Keratinocyte (primary cell): ENCODE data around the gene ACVR2B. TPM values are rescaled to one million over a fixed set of nuclear protein-coding genes. Genes with fewer than 3 reads are reported as not detected.

Source experiments
- DNase-seq: peaks from one replicate; pipeline ENCODE4 v3.0.0-alpha.2; 2011; ENCODE audit warnings: low read depth, missing footprints, low spot score
- FAIRE-seq: peaks from 2 replicates; lab custom pipeline; 2011; peaks lifted over from hg19 to GRCh38; lab: Jason Lieb, UNC
- H2AFZ ChIP-seq: 2 replicates; pipeline ENCODE4 v1.6.0; 2012; ENCODE audit warnings: low read length, control low read depth, inconsistent platforms; ENCODE audit not compliant: control insufficient read depth
- H3K27ac ChIP-seq: 2 replicates; pipeline ENCODE4 v1.5.1; 2011; ENCODE audit warnings: low read length; ENCODE audit not compliant: control insufficient read depth, insufficient read depth
- H3K27me3 ChIP-seq: 3 replicates; pipeline ENCODE4 v1.6.0; 2011; ENCODE audit warnings: low read length; ENCODE audit not compliant: control insufficient read depth, insufficient read depth; ENCODE audit errors: extremely low read depth
- H3K36me3 ChIP-seq, 2 experiments: 2 replicates in 1 of 2; 3 replicates in 1 of 2; pipeline ENCODE4 v1.5.1; 2011; ENCODE audit warnings: low read length in 2 of 2, mild to moderate bottlenecking in 1 of 2; ENCODE audit not compliant: control insufficient read depth in 2 of 2, insufficient read depth in 2 of 2; ENCODE audit errors: extremely low read depth in 1 of 2
- H3K4me1 ChIP-seq: 3 replicates; pipeline ENCODE4 v1.5.1; 2011; ENCODE audit warnings: low read length; ENCODE audit not compliant: control insufficient read depth, insufficient read depth; ENCODE audit errors: extremely low read depth
- H3K4me2 ChIP-seq: 3 replicates; pipeline ENCODE4 v1.6.0; 2011; ENCODE audit warnings: low read depth, low read length; ENCODE audit not compliant: control insufficient read depth, insufficient read depth; ENCODE audit errors: extremely low read depth
- H3K4me3 ChIP-seq, 3 experiments: fragments of 200-600 bp in 1 of 3; sonication (generic) in 1 of 3; 2 replicates in 2 of 3; 3 replicates in 1 of 3; pipeline ENCODE4 v1.5.1; 2011 to 2016; ENCODE audit warnings: low read length in 3 of 3, mild to moderate bottlenecking in 3 of 3, control low read depth in 2 of 3, inconsistent platforms in 1 of 3, low read depth in 1 of 3, mixed read lengths in 1 of 3, mixed run types in 1 of 3, moderate library complexity in 1 of 3; ENCODE audit not compliant: control insufficient read depth in 2 of 3, insufficient read depth in 2 of 3; ENCODE audit errors: extremely low read depth in 1 of 3
- H3K79me2 ChIP-seq: 2 replicates; pipeline ENCODE4 v1.6.0; 2012; ENCODE audit warnings: low read length; ENCODE audit not compliant: control insufficient read depth, insufficient read depth
- H3K9ac ChIP-seq: 3 replicates; pipeline ENCODE4 v1.6.0; 2011; ENCODE audit warnings: low read length; ENCODE audit not compliant: control insufficient read depth, insufficient read depth; ENCODE audit errors: extremely low read depth
- H3K9me1 ChIP-seq: 3 replicates; pipeline ENCODE4 v1.6.0; 2011; ENCODE audit warnings: low read length; ENCODE audit not compliant: control insufficient read depth, insufficient read depth; ENCODE audit errors: extremely low read depth
- H3K9me3 ChIP-seq: 2 replicates; pipeline ENCODE4 v1.5.1; 2012; ENCODE audit warnings: low read depth, low read length; ENCODE audit not compliant: control insufficient read depth
- H4K20me1 ChIP-seq: 3 replicates; pipeline ENCODE4 v1.6.0; 2011; ENCODE audit warnings: low read length; ENCODE audit not compliant: control insufficient read depth, insufficient read depth; ENCODE audit errors: extremely low read depth
- EZH2 ChIP-seq: IDR thresholded peaks from one replicate; pipeline ENCODE4 v1.6.1; 2012; ENCODE audit warnings: inconsistent platforms, mild to moderate bottlenecking, low read length, moderate library complexity
- dilution Hi-C: fragments of 300-500 bp; cut with MboI; formaldehyde crosslinking; loops from one replicate; pipeline ENCODE4 v1.7.0; 2020; ENCODE audit warnings: low sequenced_read_pairs; ENCODE audit not compliant: extremely low pct_ligation_motif_present
- polyA plus RNA-seq, 5 experiments: library from polyadenylated mRNA; depleted of rRNA in 3 of 5; stranded (reverse) in 3 of 5; stranded (forward) in 1 of 5; unstranded in 1 of 5; fragments of >200 nt; gene quantifications; 1 replicate in 1 of 5; 2 replicates in 3 of 5; 3 replicates in 1 of 5; pipeline versions ENCODE4 v1.2.1 to v1.2.3, GENCODE V29; 2011 to 2012; ENCODE audit warnings: missing spikeins in 2 of 5, low read depth in 1 of 5, low replicate concordance in 1 of 5
- TF ChIP-seq, protein P1 (sequence below), 3 experiments: IDR thresholded peaks in 1 of 3; conservative IDR thresholded peaks in 1 of 3; optimal IDR thresholded peaks in 1 of 3; 2 replicates in 2 of 3; 3 replicates in 1 of 3; pipeline versions ENCODE3 to v1.5.1; 2011; ENCODE audit warnings: low read length in 3 of 3, mild to moderate bottlenecking in 3 of 3, moderate library complexity in 2 of 3, control low read depth in 1 of 3, inconsistent platforms in 1 of 3; ENCODE audit not compliant: insufficient read depth in 2 of 3; ENCODE audit errors: extremely low read depth in 1 of 3

Gene ACVR2B
- polyA plus RNA-seq, 1 donor (not counting 4 experiments of a cell fraction or from before 2014, with no cell fraction given): 0.46 TPM

DNA sequence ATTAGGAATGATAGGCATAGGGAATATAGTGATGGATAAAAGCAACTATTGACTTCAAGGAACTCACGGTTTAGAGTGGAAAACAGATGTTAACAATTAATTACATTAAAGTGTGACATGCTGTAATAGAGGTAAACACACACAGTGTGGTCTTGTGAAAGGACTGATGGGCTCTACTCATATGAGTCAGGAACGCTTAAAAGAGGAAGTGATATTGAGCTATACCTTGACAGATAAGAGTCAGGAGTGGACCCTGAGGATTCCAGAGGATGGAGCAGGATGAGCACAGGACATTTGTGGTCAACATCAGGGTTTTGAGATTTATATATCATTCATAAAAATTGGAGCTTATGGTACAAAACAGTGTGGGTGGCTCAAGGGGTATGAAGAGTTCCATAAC, 53.4 kb downstream of the ACVR2B start:
- Histone ChIP-seq H3K27me3 (no peaks in the 10 kb centered on the region), H3K4me3 (no peak overlapping the region), H3K9ac (no peak overlapping the region), H3K36me3 (peaks cover 3 to 4% of the 10 kb centered on the region in 2 experiments), H4K20me1 (no peaks in the 10 kb centered on the region), H3K27ac (no peak overlapping the region), H3K9me3 (no peaks in the 10 kb centered on the region), H3K4me2 (no peak overlapping the region), H3K79me2 (no peaks in the 10 kb centered on the region), H3K4me1 (no peaks in the 10 kb centered on the region), H2AFZ (no peak overlapping the region), H3K9me1 (no peaks in the 10 kb centered on the region)
- dilution Hi-C loops: no loop called here
- no peak for DNase-seq
- FAIRE-seq: no peak
- TF ChIP-seq, protein P1, sequence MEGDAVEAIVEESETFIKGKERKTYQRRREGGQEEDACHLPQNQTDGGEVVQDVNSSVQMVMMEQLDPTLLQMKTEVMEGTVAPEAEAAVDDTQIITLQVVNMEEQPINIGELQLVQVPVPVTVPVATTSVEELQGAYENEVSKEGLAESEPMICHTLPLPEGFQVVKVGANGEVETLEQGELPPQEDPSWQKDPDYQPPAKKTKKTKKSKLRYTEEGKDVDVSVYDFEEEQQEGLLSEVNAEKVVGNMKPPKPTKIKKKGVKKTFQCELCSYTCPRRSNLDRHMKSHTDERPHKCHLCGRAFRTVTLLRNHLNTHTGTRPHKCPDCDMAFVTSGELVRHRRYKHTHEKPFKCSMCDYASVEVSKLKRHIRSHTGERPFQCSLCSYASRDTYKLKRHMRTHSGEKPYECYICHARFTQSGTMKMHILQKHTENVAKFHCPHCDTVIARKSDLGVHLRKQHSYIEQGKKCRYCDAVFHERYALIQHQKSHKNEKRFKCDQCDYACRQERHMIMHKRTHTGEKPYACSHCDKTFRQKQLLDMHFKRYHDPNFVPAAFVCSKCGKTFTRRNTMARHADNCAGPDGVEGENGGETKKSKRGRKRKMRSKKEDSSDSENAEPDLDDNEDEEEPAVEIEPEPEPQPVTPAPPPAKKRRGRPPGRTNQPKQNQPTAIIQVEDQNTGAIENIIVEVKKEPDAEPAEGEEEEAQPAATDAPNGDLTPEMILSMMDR (optimal IDR thresholded peaks at IDR 0.05 in 1 of 3, IDR thresholded peaks at IDR 0.05 in 1 of 3, conservative IDR thresholded peaks at IDR 0.05 in 1 of 3; ENCODE audit: extremely low read depth in 1 of 3, insufficient read depth in 2 of 3, low read length in 3 of 3): no peak
- no peak for TF ChIP-seq EZH2

DNA sequence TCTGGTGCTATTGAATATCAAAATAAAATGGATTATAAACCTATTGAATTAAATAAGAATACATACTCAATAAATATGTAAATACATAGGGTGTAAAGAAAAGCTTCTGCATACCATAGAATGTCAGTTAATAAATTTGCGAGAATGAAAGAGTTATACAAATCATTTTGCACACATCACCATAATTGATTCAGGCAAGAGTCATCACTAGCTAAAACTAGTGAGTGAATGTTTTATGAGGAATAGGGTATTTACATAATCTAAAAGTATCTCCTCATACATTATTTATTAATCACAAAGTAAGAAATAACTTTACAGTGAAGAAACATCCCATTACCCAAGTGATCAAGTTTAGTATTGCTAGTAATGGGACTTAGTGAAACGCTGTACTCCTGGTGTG, 56.0 kb downstream of the ACVR2B start:
- Histone ChIP-seq H3K36me3 (peaks cover 4 to 7% of the 10 kb centered on the region in 2 experiments), H3K4me1 (no peaks in the 10 kb centered on the region), H4K20me1 (no peaks in the 10 kb centered on the region)

More for the DNA sequence above, 56.0 kb downstream of the ACVR2B start:
- H2AFZ ChIP-seq: no peak overlapping the region
- no peak for TF ChIP-seq EZH2
- TF ChIP-seq, protein P1 (optimal IDR thresholded peaks at IDR 0.05 in 1 of 3, IDR thresholded peaks at IDR 0.05 in 1 of 3, conservative IDR thresholded peaks at IDR 0.05 in 1 of 3; ENCODE audit: extremely low read depth in 1 of 3, insufficient read depth in 2 of 3, low read length in 3 of 3): no peak
- H3K4me2 ChIP-seq: no peak overlapping the region
- no peak for FAIRE-seq
- dilution Hi-C loops: loop anchor here (10.0 kb wide), 1 partner anchor 145 kb away; no protein-coding TSS in a partner anchor
- H3K4me3 ChIP-seq: no peak overlapping the region
- no peaks in the 10 kb centered on the region for H3K27me3 ChIP-seq
- DNase-seq: no peak
- H3K27ac ChIP-seq: no peak overlapping the region
- no peaks in the 10 kb centered on the region for H3K9me1 ChIP-seq
- H3K9me3 ChIP-seq: no peaks in the 10 kb centered on the region
- no peak overlapping the region for H3K9ac ChIP-seq
- no peaks in the 10 kb centered on the region for H3K79me2 ChIP-seq
